ENCODE data around the gene DNAL1.
"Not testable (repeated sequence)": the region's sequence is repeated elsewhere in the genome, so short reads cannot be mapped to it uniquely, and the experiment has no call there.

DNAL1 gene

DNA sequence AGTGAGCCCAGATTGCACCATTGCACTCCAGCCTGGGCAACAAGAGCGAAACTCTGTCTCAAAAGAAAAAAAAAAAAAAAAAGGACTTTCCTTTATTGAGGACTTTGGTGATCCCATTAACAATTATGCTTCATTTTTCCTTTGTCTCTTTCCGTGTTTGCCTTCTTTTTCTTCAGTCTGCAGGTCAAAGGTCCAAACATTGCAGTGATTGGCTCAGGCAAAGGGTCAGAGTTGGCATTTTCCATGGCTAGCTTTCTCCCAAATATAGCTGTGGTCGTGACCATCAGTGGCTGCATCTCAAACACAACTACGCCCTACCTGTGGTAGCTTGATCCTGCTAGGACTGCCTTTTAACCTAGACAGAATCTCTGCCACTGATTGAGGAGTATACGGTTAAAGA lies 7.0 kb upstream of the DNAL1 start:
- H3K4me3 ChIP-seq (ENCODE audit: low read depth, low read length): no peak overlapping the region
- TF ChIP-seq, protein P1, sequence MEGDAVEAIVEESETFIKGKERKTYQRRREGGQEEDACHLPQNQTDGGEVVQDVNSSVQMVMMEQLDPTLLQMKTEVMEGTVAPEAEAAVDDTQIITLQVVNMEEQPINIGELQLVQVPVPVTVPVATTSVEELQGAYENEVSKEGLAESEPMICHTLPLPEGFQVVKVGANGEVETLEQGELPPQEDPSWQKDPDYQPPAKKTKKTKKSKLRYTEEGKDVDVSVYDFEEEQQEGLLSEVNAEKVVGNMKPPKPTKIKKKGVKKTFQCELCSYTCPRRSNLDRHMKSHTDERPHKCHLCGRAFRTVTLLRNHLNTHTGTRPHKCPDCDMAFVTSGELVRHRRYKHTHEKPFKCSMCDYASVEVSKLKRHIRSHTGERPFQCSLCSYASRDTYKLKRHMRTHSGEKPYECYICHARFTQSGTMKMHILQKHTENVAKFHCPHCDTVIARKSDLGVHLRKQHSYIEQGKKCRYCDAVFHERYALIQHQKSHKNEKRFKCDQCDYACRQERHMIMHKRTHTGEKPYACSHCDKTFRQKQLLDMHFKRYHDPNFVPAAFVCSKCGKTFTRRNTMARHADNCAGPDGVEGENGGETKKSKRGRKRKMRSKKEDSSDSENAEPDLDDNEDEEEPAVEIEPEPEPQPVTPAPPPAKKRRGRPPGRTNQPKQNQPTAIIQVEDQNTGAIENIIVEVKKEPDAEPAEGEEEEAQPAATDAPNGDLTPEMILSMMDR (IDR thresholded peaks at IDR 0.05; ENCODE audit: insufficient read depth, low read depth, low read length, missing control alignments): no peak
- no peak for DNase-seq (ENCODE audit: low read depth)

DNA sequence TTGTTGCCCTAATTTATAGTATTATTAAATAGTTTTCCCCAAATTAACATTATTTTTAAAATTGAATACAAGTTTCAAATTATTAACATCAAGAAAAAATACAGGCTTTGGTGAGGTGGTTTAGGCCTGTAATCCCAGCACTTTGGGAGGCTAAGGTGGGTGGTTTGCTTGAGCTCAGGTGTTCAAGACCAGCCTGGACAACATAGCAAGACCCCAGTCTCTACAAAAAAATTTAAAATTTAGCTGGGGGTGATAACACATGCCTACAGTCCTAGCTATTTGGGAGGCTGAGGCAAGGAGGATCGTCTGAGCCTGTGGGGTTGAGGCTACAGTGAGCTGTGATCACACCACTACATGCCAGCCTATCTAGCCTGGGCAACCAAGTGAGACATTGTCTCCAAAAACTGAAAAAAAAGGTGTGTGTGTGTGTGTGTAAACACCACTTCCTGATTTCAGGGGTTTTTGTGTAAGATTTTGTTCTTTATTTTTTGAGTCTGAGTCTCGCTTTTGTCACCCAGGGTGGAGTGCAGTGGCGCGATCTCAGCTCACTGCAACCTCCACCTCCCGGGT lies 3.9 kb upstream of the DNAL1 start:
- no peak for DNase-seq (ENCODE audit: low read depth)
- H3K4me3 ChIP-seq (ENCODE audit: low read depth, low read length): no peak overlapping the region
- TF ChIP-seq, protein P1 (IDR thresholded peaks at IDR 0.05; ENCODE audit: insufficient read depth, low read depth, low read length, missing control alignments): no peak

DNA sequence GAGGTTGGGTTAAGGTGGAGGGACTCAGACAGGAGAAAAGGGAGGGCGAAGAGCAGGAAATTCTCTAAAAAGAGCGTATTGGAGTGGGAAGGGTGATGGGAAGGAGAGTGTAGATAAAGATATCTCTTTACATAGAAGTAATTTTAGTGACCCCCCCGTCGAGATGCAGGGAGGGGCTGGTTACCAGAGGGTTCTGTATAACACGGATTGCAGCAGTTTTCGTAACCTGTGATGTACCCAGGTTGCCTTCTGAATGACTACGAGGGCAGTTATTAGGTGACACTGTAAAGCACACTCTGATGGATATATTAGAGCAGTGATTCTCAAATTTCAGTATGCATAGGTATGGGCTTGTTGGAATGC lies 443 bp downstream of the DNAL1 start:
- TF ChIP-seq, protein P1 (IDR thresholded peaks at IDR 0.05; ENCODE audit: insufficient read depth, low read depth, low read length, missing control alignments): no peak
- DNase-seq (ENCODE audit: low read depth): no peak
- peak overlapping the region; percentile 89 for H3K4me3 ChIP-seq (ENCODE audit: low read depth, low read length)

DNA sequence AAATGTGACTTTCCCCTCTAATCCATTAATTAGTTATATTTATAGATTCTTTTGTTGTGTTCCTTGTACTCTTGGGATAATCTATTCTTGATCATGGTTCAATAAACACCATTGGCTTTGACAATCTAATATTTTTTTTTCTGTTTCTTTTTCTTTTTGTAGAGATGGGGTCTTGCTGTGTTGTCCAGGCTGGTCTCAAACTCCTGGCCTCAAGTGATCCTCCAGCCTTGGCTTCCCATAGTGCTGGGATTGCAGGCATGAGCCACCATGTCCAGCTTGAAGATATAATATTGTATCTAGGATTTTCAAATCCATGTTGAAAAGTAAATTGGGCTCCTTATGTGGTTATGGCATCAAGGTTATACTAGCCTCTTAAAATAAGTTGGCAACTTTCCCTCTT lies 6.2 kb downstream of the DNAL1 start:
- H3K4me3 ChIP-seq (ENCODE audit: low read depth, low read length): no peak overlapping the region
- DNase-seq (ENCODE audit: low read depth): no peak
- TF ChIP-seq, protein P1 (IDR thresholded peaks at IDR 0.05; ENCODE audit: insufficient read depth, low read depth, low read length, missing control alignments): no peak

DNA sequence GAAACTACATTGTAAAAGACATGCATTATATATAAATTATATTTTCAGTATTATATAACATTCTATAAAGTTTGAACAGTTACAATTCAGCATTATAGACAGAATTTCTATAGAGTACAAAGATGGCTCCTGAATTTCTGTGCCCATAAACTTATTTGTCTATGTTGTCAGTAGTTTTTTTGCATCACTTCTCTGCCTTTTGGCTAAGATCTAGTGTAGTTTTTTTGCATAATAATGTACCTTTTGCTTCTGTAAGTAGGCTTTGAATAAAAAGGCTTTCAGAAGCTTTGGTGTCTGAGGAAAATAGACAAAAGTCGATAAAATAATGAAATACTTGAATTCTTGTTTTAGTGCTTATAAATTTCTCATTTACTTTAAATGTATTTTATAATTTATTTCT lies 11.1 kb downstream of the DNAL1 start:
- DNase-seq (ENCODE audit: low read depth): no peak
- H3K4me3 ChIP-seq (ENCODE audit: low read depth, low read length): no peak overlapping the region
- TF ChIP-seq, protein P1 (IDR thresholded peaks at IDR 0.05; ENCODE audit: insufficient read depth, low read depth, low read length, missing control alignments): no peak

DNA sequence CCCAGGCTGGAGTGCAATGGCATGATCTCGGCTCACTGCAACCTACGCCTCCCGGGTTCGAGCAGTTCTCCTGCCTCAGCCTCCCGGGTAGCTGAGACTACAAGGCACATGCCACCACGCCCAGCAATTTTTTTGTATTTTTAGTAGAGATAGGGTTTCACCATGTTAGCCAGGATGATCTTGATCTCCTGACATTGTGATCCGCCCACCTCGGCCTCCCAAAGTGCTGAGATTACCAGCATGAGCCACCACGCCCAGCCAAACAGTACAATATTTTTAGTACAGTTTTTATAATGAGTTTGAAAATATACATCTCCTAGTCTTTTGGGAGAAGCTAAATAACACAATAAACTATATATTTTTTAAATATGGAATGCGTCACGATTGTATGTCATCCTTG lies 14.4 kb downstream of the DNAL1 start:
- not testable (repeated sequence) for DNase-seq (ENCODE audit: low read depth)

DNA sequence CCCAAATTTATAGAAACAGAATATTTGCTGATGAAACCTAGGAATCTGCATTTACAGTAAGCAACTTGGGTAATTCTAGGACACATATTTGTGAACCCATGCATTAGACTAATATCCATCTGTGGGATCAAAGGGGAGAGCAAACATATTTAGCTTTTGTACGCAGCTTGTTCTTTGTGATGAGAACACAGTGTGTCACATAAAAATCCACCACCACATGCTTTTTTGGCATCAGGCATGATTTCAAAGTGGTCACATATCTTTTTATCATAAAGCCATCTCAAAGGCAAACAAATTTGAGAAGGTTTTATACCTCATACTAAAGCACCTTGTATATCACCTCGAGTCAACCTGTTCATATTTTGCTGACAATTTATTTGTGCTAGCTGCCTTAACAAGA lies 15.7 kb downstream of the DNAL1 start:
- H3K4me3 ChIP-seq (ENCODE audit: low read depth, low read length): no peak overlapping the region
- TF ChIP-seq, protein P1 (IDR thresholded peaks at IDR 0.05; ENCODE audit: insufficient read depth, low read depth, low read length, missing control alignments): no peak
- no peak for DNase-seq (ENCODE audit: low read depth)

More for the DNA sequence above, 14.4 kb downstream of the DNAL1 start:
- H3K4me3 ChIP-seq (ENCODE audit: low read depth, low read length): not testable (repeated sequence)
